GM12892 (cell line): Measurements from ENCODE around the gene ID2.

Source experiments
- POLR2A ChIP-seq: IDR thresholded peaks from 2 replicates; pipeline ENCODE4 v1.6.1; 2011; ENCODE audit warnings: low read depth, low read length, control low read depth
- POLR2AphosphoS5 ChIP-seq: IDR thresholded peaks from 2 replicates; pipeline ENCODE4 v1.6.1; 2011; ENCODE audit warnings: low read depth, low read length, control low read depth
- TAF1 ChIP-seq: IDR thresholded peaks from 2 replicates; pipeline ENCODE4 v1.6.1; 2011; ENCODE audit warnings: low read depth, mild to moderate bottlenecking, control low read depth, low read length, borderline replicate concordance

- TF ChIP-seq POLR2AphosphoS5: no peak
- no peak for TF ChIP-seq POLR2A
- TF ChIP-seq TAF1: no peak
These were observed 27.8 kb upstream of the ID2 start for GRCh38 chr2:8654041-8654440.
